Adrenal gland (tissue), 5 donors: ENCODE data around the gene NBEAL1.

Experiments
- POLR2A ChIP-seq, 2 donors: fragments of 450-650 bp; IDR thresholded peaks; one replicate each; pipeline ENCODE4 v1.6.1; 2017; ENCODE audit warnings: antibody characterized with exemption in 2 of 2, mild to moderate bottlenecking in 2 of 2, moderate library complexity in 1 of 2
- TF ChIP-seq, protein P1 (sequence below), 6 experiments: fragments of 450-650 bp in 4 of 6; fragments of 200-600 bp in 2 of 6; sonication (generic) in 1 of 6; IDR thresholded peaks; 1 replicate in 5 of 6; 2 replicates in 1 of 6; pipeline versions ENCODE4 v1.5.1 to v1.8.0; 2016 to 2021; ENCODE audit warnings: antibody characterized with exemption in 6 of 6, mild to moderate bottlenecking in 2 of 6, moderate library complexity in 1 of 6
- donor health status: DM: no; HTN: no; CAD: no.

- TF ChIP-seq, protein P1, sequence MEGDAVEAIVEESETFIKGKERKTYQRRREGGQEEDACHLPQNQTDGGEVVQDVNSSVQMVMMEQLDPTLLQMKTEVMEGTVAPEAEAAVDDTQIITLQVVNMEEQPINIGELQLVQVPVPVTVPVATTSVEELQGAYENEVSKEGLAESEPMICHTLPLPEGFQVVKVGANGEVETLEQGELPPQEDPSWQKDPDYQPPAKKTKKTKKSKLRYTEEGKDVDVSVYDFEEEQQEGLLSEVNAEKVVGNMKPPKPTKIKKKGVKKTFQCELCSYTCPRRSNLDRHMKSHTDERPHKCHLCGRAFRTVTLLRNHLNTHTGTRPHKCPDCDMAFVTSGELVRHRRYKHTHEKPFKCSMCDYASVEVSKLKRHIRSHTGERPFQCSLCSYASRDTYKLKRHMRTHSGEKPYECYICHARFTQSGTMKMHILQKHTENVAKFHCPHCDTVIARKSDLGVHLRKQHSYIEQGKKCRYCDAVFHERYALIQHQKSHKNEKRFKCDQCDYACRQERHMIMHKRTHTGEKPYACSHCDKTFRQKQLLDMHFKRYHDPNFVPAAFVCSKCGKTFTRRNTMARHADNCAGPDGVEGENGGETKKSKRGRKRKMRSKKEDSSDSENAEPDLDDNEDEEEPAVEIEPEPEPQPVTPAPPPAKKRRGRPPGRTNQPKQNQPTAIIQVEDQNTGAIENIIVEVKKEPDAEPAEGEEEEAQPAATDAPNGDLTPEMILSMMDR (IDR thresholded peaks at IDR 0.05) = no peak
- no peak for TF ChIP-seq POLR2A (IDR thresholded peaks at IDR 0.05)
Observed at GRCh38 chr2:203062126-203062525, 47.5 kb downstream of the NBEAL1 start.
